ENCODE results near the gene CLMN. TPM values are rescaled to one million over a fixed set of nuclear protein-coding genes. Genes with fewer than 3 reads are reported as not detected.

Gene CLMN
- total and polyA plus RNA-seq, 2 of the 4 experiments (the other 2 are of a cell fraction), result 0.10 to 0.18 TPM

DNA sequence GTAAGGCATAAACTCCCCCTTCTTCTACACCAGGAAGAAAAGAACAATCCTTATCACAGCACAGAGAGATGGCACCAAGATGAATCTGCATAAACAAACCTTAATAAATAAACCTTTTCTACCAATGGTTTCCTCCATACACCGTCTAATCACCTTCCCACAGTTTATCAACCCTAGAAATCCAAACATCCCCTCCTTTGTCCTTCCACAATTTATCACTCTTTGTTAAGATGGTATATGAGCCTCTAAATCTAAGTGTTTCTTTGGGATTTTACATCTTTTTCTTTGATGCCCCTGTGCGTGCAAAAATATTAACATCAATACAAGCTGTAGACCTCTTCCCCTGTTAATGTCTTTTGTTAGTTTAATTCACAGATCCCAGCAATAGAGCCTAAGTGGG is 174.9 kb downstream of the CLMN start:
- CTCF ChIA-PET, result no interaction called here
- no peak overlapping the region for H2AK5ac ChIP-seq (ENCODE audit: low read depth, low read length)
- 100% methylated on average over 1 of the region's 2 CpGs; no CpG with 5 or more reads in 1 of the 2 experiments for WGBS, 2 experiments (ENCODE audit: extremely low coverage in 2 of 2, insufficient read length in 1 of 2)
- no peak overlapping the region for H3K9ac ChIP-seq (ENCODE audit: low read depth, low read length)
- H2AK9ac ChIP-seq (replicated peaks; ENCODE audit: low read depth, low read length, poor library complexity), result no peak overlapping the region
- no peak overlapping the region for H3K4me3 ChIP-seq (ENCODE audit: insufficient read depth, low read depth, low read length)
- peaks cover 5% of the 10 kb centered on the region for H3K4me1 ChIP-seq (ENCODE audit: control insufficient read depth, insufficient read depth, low read length)
- no peaks in the 10 kb centered on the region for H3K27me3 ChIP-seq (ENCODE audit: control insufficient read depth, insufficient read depth, low read length)
- H4K20me1 ChIP-seq (ENCODE audit: insufficient read depth, low read length), result peaks cover 38% of the 10 kb centered on the region
- DNase-seq (no peak), ATAC-seq (ENCODE audit: low read depth) (no peak)
- no peak overlapping the region for H4K5ac ChIP-seq (ENCODE audit: low read depth, low read length)
- no peak overlapping the region for H3K4me2 ChIP-seq (ENCODE audit: low read depth, low read length)
- no peak overlapping the region for H3K56ac ChIP-seq (ENCODE audit: extremely low read depth, insufficient read depth, low read length)
- no peak overlapping the region for H3K27ac ChIP-seq (ENCODE audit: insufficient read depth, low read length)
- H3K9me1 ChIP-seq (ENCODE audit: insufficient read depth, low read length), result peaks cover 5% of the 10 kb centered on the region
- H3K36me3 ChIP-seq (ENCODE audit: control insufficient read depth, insufficient read depth, low read length), result no peaks in the 10 kb centered on the region; the same call in 1 of the 2 replicates
- H3K9me3 ChIP-seq (ENCODE audit: control insufficient read depth, insufficient read depth, low read length), result no peaks in the 10 kb centered on the region; the same call in 1 of the 2 replicates
- H2BK20ac ChIP-seq (ENCODE audit: low read depth, low read length), result no peak overlapping the region
- in situ Hi-C loops (cut with MboI; ENCODE audit: low sequenced_read_pairs) (loop anchor here (25.0 kb wide), 1 partner anchor 367 kb away; the partner anchor contains the start of gene SYNE3), intact Hi-C loops (cut with micrococcal nuclease) (no loop called here), dilution Hi-C loops (cut with HindIII; ENCODE audit: low sequenced_read_pairs, unreplicated experiment) (no loop called here)
- H4K91ac ChIP-seq (ENCODE audit: insufficient read depth, low read depth, low read length), result no peak overlapping the region
- H2BK120ac ChIP-seq (ENCODE audit: low read depth, low read length), result no peak overlapping the region
- H3K4ac ChIP-seq (ENCODE audit: low read depth, low read length), result no peak overlapping the region
- peaks cover 19 to 64% of the 10 kb centered on the region in 2 experiments for H3K79me1 ChIP-seq (ENCODE audit: low read depth in 1 of 2, low read length in 2 of 2)
- H2AFZ ChIP-seq (replicated peaks; ENCODE audit: low read length, poor library complexity), result no peak overlapping the region
- no TSS peak for BruUV-seq (replicated peaks)
- no peak overlapping the region for H3K23ac ChIP-seq (ENCODE audit: low read depth, low read length)
- no peak overlapping the region for H2BK15ac ChIP-seq (ENCODE audit: low read depth, low read length)
- H4K8ac ChIP-seq (ENCODE audit: low read depth in 2 of 2, low read length in 2 of 2), result no peak overlapping the region
- POLR2A ChIA-PET (ENCODE audit: unreplicated experiment), result no interaction called here
- no peak overlapping the region for H3K14ac ChIP-seq (replicated peaks; ENCODE audit: low read depth, low read length)
- no peak for TF ChIP-seq RFX5 (IDR thresholded peaks at IDR 0.05; ENCODE audit: low read depth, low read length)
- TF ChIP-seq MXI1 (IDR thresholded peaks at IDR 0.05; ENCODE audit: borderline replicate concordance, low read depth, low read length), result no peak
- TF ChIP-seq CEBPB (IDR thresholded peaks at IDR 0.05; ENCODE audit: low read depth, low read length), result no peak
- TF ChIP-seq MAZ (IDR thresholded peaks at IDR 0.05; ENCODE audit: borderline replicate concordance, low read depth, low read length), result no peak
- no peak for TF ChIP-seq ELK1 (IDR thresholded peaks at IDR 0.05; ENCODE audit: borderline replicate concordance, low read depth, low read length)
- no peak for TF ChIP-seq POLR2A (IDR thresholded peaks at IDR 0.05; ENCODE audit: low read depth, low read length)
- TF ChIP-seq, protein P1, sequence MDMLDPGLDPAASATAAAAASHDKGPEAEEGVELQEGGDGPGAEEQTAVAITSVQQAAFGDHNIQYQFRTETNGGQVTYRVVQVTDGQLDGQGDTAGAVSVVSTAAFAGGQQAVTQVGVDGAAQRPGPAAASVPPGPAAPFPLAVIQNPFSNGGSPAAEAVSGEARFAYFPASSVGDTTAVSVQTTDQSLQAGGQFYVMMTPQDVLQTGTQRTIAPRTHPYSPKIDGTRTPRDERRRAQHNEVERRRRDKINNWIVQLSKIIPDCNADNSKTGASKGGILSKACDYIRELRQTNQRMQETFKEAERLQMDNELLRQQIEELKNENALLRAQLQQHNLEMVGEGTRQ (IDR thresholded peaks at IDR 0.05; ENCODE audit: low read depth, low read length), result no peak
- TF ChIP-seq BHLHE40 (IDR thresholded peaks at IDR 0.05; ENCODE audit: low read depth, low read length), result no peak
- TF ChIP-seq RAD21 (IDR thresholded peaks at IDR 0.05; ENCODE audit: low read length), result no peak
- TF ChIP-seq CHD1 (IDR thresholded peaks at IDR 0.05; ENCODE audit: low read depth, low read length), result no peak
- TF ChIP-seq SMC3 (IDR thresholded peaks at IDR 0.05; ENCODE audit: low read depth, low read length), result no peak
- TF ChIP-seq RCOR1 (IDR thresholded peaks at IDR 0.05; ENCODE audit: insufficient replicate concordance, low read length), result no peak
- no peak for TF ChIP-seq CTCF (conservative IDR thresholded peaks at IDR 0.05; ENCODE audit: low read depth, low read length)
- TF ChIP-seq NFE2L2 (IDR thresholded peaks at IDR 0.05; ENCODE audit: low read depth, low read length), result no peak
- no peak for TF ChIP-seq MAFK (IDR thresholded peaks at IDR 0.05; ENCODE audit: low read depth, low read length)
- TF ChIP-seq FOS (IDR thresholded peaks at IDR 0.05; ENCODE audit: low read depth, low read length), result no peak
- H3K18ac ChIP-seq (ENCODE audit: low read depth, low read length), result no peak overlapping the region
- H2BK5ac ChIP-seq (ENCODE audit: low read depth, low read length, poor library complexity, severe bottlenecking), result no peak overlapping the region

Measured in IMR-90 (cell line).